Tibial artery (tissue), 4 donors: ENCODE data around the gene CDRT4.
"Not testable (repeated sequence)": the region's sequence is repeated elsewhere in the genome, so short reads cannot be mapped to it uniquely, and the experiment has no call there.

Source experiments
- DNase-seq, 2 donors: peaks; one replicate each; pipeline ENCODE4 v3.0.0-alpha.2; 2019
- H3K27ac ChIP-seq, 2 donors: fragments of 200-600 bp; sonication (generic) in 1 of 2; 1 replicate in 1 of 2; 2 replicates in 1 of 2; pipeline ENCODE4 v1.5.1; 2018 to 2019; ENCODE audit warnings: mild to moderate bottlenecking in 1 of 2
- H3K27me3 ChIP-seq, 2 donors: fragments of 200-600 bp; sonication (generic) in 1 of 2; one replicate each; pipeline versions ENCODE4 v1.5.1 to v1.6.0; 2016 to 2019
- H3K36me3 ChIP-seq, 3 donors: fragments of 200-600 bp; sonication (generic) in 2 of 3; one replicate each; pipeline ENCODE4 v1.5.1; 2016 to 2019; ENCODE audit warnings: mild to moderate bottlenecking in 2 of 3
- H3K4me1 ChIP-seq, 4 donors: fragments of 200-600 bp; sonication (generic) in 2 of 4; 1 replicate in 3 of 4; 2 replicates in 1 of 4; pipeline ENCODE4 v1.5.1; 2016 to 2019
- H3K4me3 ChIP-seq, 2 donors: fragments of 200-600 bp; sonication (generic) in 1 of 2; 1 replicate in 1 of 2; 2 replicates in 1 of 2; pipeline ENCODE4 v1.5.1; 2018 to 2019; ENCODE audit warnings: mild to moderate bottlenecking in 2 of 2
- H3K9me3 ChIP-seq, 3 donors: fragments of 200-600 bp; sonication (generic) in 1 of 3; one replicate each; pipeline ENCODE4 v1.5.1; 2016 to 2019
- intact Hi-C: fragments of 100-400 bp; cut with DNase I; formaldehyde crosslinking; loops from one replicate; pipeline ENCODE4 v1.15.0; 2023; ENCODE audit warnings: low total_unique reads
- TF ChIP-seq, protein P1 (sequence below), 2 experiments: fragments of 200-600 bp in 1 of 2; fragments of 450-650 bp in 1 of 2; IDR thresholded peaks; one replicate each; pipeline ENCODE4 v1.5.1; 2017 to 2019; ENCODE audit warnings: antibody characterized with exemption in 2 of 2, mild to moderate bottlenecking in 1 of 2, moderate library complexity in 1 of 2

CDRT4 gene

DNA sequence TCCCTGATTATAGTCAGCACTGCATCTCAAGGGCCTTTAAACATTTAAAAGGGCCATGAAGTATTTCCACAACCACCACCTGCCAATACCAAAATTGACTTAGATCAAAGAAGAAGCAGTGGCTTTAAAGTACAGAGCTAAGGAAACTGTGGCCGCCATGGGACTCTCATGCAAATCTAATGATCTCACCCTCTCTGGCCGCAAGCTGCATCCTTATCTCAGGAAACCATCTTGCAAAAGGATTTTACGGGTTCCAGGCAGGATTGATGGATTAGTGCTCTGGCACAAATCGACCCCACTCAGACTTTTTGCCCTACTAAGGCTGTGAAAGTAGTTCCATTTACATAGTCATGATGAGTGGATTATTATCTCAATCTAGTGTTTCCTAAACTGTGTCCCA, 22.6 kb downstream of the CDRT4 start:
- H3K27ac ChIP-seq = no peak overlapping the region
- no peak for DNase-seq

DNA sequence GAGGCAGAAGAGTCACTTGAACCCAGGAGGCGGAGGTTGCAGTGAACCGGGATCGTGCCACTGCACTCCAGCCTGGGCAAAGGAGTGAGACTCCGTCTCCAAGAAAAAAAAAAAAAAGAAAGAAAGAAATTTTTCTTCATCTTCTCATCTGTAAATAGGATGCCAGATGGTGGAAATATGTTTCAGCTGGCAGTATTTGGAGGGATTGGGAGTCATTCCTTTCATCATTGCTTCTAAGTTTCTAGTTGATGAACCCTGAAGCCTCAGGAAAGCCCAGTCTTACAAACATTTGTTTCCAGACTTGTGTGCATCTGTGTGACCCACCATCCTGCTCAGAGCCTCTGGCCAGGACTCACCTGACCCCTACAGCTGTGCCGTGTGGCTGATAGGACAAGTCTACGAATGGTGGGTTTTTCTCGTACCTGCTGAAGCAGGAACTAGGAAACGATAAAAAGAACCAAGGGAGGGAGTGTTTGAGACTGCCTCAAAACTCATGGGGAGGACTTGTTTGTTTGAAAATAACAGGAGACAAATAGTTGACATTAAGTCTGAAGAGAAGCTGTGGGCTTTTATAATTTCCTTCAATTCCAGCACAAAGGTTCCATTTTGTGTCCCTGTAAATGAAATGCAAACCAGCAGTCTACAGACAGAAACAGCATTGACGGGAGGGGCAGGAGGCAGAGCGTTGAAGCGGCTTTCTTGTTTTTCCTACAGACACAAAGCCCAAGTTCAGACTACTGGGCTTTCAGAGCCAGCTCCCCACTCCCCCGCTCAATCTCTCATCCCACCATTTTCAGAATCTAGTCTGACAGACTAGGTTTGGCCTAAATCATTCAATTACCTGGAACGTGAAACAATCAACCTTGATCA, 24.9 kb downstream of the CDRT4 start:
- H3K4me1 ChIP-seq = no peaks in the 10 kb centered on the region
- TF ChIP-seq, protein P1, sequence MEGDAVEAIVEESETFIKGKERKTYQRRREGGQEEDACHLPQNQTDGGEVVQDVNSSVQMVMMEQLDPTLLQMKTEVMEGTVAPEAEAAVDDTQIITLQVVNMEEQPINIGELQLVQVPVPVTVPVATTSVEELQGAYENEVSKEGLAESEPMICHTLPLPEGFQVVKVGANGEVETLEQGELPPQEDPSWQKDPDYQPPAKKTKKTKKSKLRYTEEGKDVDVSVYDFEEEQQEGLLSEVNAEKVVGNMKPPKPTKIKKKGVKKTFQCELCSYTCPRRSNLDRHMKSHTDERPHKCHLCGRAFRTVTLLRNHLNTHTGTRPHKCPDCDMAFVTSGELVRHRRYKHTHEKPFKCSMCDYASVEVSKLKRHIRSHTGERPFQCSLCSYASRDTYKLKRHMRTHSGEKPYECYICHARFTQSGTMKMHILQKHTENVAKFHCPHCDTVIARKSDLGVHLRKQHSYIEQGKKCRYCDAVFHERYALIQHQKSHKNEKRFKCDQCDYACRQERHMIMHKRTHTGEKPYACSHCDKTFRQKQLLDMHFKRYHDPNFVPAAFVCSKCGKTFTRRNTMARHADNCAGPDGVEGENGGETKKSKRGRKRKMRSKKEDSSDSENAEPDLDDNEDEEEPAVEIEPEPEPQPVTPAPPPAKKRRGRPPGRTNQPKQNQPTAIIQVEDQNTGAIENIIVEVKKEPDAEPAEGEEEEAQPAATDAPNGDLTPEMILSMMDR (IDR thresholded peaks at IDR 0.05) = no peak
- no peak for DNase-seq
- H3K36me3 ChIP-seq = peaks cover 0 to 9% (median 5%) of the 10 kb centered on the region in 3 donors
- intact Hi-C loops = no loop called here
- no peaks in the 10 kb centered on the region for H3K27me3 ChIP-seq
- no peak overlapping the region for H3K4me3 ChIP-seq
- no peaks in the 10 kb centered on the region for H3K9me3 ChIP-seq
- H3K27ac ChIP-seq = no peak overlapping the region

More for the DNA sequence above, 22.6 kb downstream of the CDRT4 start:
- Histone ChIP-seq H3K4me3 (no peak overlapping the region), H3K4me1 (no peaks in the 10 kb centered on the region), H3K27me3 (no peaks in the 10 kb centered on the region), H3K36me3 (no peaks in the 10 kb centered on the region), H3K9me3 (no peaks in the 10 kb centered on the region)
- intact Hi-C loops = no loop called here
- TF ChIP-seq, protein P1 (IDR thresholded peaks at IDR 0.05) = no peak

DNA sequence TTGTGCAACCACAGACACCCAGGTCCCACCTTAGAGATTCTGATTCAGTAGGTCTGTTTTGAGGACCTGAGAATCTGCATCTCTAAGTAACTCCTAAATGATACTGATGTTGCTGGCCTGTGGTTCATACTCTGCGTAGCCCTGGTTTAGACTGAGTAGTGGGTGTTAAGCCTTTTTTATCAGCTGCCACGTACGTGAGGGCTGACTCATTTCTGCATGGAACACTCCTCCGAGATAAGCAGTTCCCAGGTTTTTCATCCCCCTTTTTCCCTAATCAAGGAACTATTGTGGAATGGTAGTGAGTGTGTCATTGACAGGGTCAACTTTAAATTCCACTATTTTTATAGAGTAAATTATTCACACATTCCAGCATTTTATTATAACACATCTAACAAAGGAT, 26.1 kb downstream of the CDRT4 start:
- peak in 1 of 2 donors; percentile 3 for DNase-seq
- intact Hi-C loops = no loop called here
- Histone ChIP-seq H3K4me1 (peaks cover 0 to 5% (median 0%) of the 10 kb centered on the region in 4 donors), H3K9me3 (no peaks in the 10 kb centered on the region), H3K27ac (no peak overlapping the region), H3K4me3 (no peak overlapping the region), H3K27me3 (no peaks in the 10 kb centered on the region), H3K36me3 (peaks cover 0 to 10% (median 6%) of the 10 kb centered on the region in 3 donors)
- TF ChIP-seq, protein P1 (IDR thresholded peaks at IDR 0.05) = no peak

DNA sequence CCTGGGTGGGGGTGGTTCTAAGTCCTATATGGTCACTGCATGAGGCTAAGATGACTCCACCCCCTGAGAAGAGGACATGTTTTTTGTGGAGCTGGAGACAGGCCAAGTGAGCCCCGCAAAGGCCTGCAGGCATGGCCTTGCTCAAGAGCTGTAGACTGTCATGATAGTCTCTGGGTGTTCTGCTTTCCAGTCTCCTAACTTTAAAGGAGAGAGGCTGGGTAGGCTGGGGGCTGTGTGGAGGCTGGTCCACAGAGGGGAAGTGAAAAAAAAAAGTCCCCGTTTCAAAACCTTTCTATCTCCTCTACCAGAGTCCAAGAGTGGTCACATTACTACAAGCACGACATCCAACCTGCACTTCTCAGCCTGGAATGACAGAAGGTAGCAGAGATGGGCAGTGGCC, 27.1 kb downstream of the CDRT4 start:
- Histone ChIP-seq H3K27ac (no peak overlapping the region), H3K4me3 (no peak overlapping the region), H3K4me1 (peaks cover 0 to 6% (median 0%) of the 10 kb centered on the region in 4 donors), H3K36me3 (peaks cover 0 to 10% (median 6%) of the 10 kb centered on the region in 3 donors), H3K9me3 (no peaks in the 10 kb centered on the region), H3K27me3 (no peaks in the 10 kb centered on the region)
- TF ChIP-seq, protein P1 (IDR thresholded peaks at IDR 0.05) = no peak
- intact Hi-C loops = no loop called here
- DNase-seq = peak in 1 of 2 donors; percentile 56

DNA sequence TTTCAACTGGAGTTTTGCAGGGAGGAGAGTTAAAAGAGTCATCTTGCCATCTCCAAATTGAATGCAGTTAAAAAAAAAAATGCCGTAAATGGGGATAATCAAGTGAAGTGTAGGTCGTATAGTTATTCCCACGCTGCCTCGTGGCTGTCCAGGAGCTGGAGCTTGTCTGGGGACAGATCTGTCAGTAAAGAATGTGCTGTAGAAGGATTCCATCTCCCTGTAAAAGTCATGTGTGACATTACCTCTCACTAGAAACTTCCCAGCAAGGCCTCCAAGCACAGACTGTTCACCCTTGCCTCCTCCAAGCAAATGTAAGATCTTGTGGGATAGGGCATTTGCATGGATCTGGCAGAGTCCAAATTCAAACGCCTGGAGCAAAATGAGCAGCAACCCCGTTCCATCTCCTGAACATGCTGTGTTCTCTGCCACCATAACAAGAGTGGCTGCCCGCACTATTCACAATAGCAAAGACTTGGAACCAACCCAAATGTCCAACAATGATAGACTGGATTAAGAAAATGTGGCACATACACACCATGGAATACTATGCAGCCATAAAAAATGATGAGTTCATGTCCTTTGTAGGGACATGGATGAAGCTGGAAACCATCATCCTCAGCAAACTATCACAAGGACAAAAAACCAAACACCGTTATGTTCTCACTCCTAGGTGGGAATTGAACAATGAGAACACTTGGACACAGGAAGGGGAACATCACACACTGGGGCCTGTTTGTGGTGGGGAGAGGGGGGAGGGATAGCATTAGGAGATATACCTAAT, 28.0 kb downstream of the CDRT4 start:
- H3K36me3 ChIP-seq, H3K4me1 ChIP-seq, H3K4me3 ChIP-seq, H3K9me3 ChIP-seq, H3K27ac ChIP-seq, H3K27me3 ChIP-seq, intact Hi-C loops: not testable (repeated sequence)
- DNase-seq = peak in 1 of 2 donors; percentile 20
